HL-60 (cell line): ENCODE results near the gene CYP3A7.

Experiments used
- DNase-seq, 2 experiments: peaks; one replicate each; pipeline ENCODE4 v3.0.0-alpha.2; 2010 to 2020; ENCODE audit warnings: low read depth in 1 of 2, low spot score in 1 of 2
- H3K27ac ChIP-seq: fragments of 250-450 bp; sonication (Bioruptor Pico); replicated peaks from 2 replicates; pipeline ENCODE4 v1.5.1; 2020; ENCODE audit warnings: mild to moderate bottlenecking, moderate library complexity
- H3K27me3 ChIP-seq: fragments of 250-450 bp; sonication (Bioruptor Pico); 2 replicates; pipeline ENCODE4 v1.5.1; 2021; ENCODE audit warnings: mild to moderate bottlenecking, moderate library complexity; ENCODE audit not compliant: insufficient read depth, poor library complexity, severe bottlenecking
- H3K4me3 ChIP-seq: replicated peaks from 2 replicates; pipeline ENCODE4 v1.5.1; 2011; ENCODE audit warnings: mild to moderate bottlenecking, control low read depth, low read length; ENCODE audit not compliant: insufficient read depth
- CTCF ChIP-seq: IDR thresholded peaks from one replicate; pipeline ENCODE4 v1.5.1; 2011; ENCODE audit warnings: low read length, control low read depth, inconsistent platforms; ENCODE audit not compliant: insufficient read depth
- GABPA ChIP-seq: IDR thresholded peaks from 2 replicates; pipeline ENCODE4 v1.6.1; 2012; ENCODE audit warnings: low read depth
- POLR2AphosphoS5 ChIP-seq: IDR thresholded peaks from 2 replicates; pipeline ENCODE4 v1.6.1; 2012; ENCODE audit warnings: low read depth
- SPI1 ChIP-seq: IDR thresholded peaks from 2 replicates; pipeline ENCODE4 v1.6.1; 2012; ENCODE audit warnings: low read depth, mild to moderate bottlenecking, borderline replicate concordance
- TF ChIP-seq, protein P1 (sequence below): IDR thresholded peaks from 2 replicates; pipeline ENCODE4 v1.6.1; 2012; ENCODE audit warnings: low read depth; ENCODE audit not compliant: insufficient replicate concordance

Gene CYP3A7

GRCh38 chr7:99679032-99679399 lies 56.0 kb downstream of the CYP3A7 start:
- no peak for TF ChIP-seq POLR2AphosphoS5
- no peak for TF ChIP-seq SPI1
- no peak for DNase-seq
- Histone ChIP-seq H3K4me3 (no peak overlapping the region), H3K27ac (no peak overlapping the region), H3K27me3 (no peaks in the 10 kb centered on the region)

DNA sequence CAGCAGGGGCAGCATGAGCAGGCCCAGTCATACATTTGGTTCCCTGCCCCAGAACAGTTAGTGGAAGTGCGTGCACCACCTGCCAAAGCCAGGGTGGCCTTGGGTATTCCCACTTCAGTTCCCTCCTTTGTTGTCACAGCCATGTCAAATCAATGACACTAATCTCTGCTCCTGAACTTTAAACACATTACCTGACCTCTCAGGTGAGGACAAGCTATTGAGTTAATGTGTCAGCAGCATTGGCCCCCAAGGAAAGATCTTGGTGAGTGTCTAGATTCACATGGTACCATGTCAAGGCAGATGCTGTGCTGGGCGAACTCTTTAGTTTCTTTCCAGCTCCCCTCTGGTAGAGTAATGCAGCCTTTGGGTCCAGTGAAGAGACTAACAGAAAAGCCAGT lies 57.3 kb downstream of the CYP3A7 start:
- Histone ChIP-seq H3K27me3 (no peaks in the 10 kb centered on the region), H3K4me3 (no peak overlapping the region), H3K27ac (no peak overlapping the region)
- TF ChIP-seq, protein P1, sequence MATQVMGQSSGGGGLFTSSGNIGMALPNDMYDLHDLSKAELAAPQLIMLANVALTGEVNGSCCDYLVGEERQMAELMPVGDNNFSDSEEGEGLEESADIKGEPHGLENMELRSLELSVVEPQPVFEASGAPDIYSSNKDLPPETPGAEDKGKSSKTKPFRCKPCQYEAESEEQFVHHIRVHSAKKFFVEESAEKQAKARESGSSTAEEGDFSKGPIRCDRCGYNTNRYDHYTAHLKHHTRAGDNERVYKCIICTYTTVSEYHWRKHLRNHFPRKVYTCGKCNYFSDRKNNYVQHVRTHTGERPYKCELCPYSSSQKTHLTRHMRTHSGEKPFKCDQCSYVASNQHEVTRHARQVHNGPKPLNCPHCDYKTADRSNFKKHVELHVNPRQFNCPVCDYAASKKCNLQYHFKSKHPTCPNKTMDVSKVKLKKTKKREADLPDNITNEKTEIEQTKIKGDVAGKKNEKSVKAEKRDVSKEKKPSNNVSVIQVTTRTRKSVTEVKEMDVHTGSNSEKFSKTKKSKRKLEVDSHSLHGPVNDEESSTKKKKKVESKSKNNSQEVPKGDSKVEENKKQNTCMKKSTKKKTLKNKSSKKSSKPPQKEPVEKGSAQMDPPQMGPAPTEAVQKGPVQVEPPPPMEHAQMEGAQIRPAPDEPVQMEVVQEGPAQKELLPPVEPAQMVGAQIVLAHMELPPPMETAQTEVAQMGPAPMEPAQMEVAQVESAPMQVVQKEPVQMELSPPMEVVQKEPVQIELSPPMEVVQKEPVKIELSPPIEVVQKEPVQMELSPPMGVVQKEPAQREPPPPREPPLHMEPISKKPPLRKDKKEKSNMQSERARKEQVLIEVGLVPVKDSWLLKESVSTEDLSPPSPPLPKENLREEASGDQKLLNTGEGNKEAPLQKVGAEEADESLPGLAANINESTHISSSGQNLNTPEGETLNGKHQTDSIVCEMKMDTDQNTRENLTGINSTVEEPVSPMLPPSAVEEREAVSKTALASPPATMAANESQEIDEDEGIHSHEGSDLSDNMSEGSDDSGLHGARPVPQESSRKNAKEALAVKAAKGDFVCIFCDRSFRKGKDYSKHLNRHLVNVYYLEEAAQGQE: no peak
- TF ChIP-seq POLR2AphosphoS5: no peak
- TF ChIP-seq GABPA: no peak
- TF ChIP-seq CTCF: no peak
- no peak for TF ChIP-seq SPI1
- no peak for DNase-seq

GRCh38 chr7:99677013-99677647 lies 57.9 kb downstream of the CYP3A7 start:
- TF ChIP-seq GABPA: no peak
- H3K4me3 ChIP-seq: no peak overlapping the region
- H3K27ac ChIP-seq: no peak overlapping the region
- H3K27me3 ChIP-seq: no peaks in the 10 kb centered on the region
- DNase-seq: no peak

DNA sequence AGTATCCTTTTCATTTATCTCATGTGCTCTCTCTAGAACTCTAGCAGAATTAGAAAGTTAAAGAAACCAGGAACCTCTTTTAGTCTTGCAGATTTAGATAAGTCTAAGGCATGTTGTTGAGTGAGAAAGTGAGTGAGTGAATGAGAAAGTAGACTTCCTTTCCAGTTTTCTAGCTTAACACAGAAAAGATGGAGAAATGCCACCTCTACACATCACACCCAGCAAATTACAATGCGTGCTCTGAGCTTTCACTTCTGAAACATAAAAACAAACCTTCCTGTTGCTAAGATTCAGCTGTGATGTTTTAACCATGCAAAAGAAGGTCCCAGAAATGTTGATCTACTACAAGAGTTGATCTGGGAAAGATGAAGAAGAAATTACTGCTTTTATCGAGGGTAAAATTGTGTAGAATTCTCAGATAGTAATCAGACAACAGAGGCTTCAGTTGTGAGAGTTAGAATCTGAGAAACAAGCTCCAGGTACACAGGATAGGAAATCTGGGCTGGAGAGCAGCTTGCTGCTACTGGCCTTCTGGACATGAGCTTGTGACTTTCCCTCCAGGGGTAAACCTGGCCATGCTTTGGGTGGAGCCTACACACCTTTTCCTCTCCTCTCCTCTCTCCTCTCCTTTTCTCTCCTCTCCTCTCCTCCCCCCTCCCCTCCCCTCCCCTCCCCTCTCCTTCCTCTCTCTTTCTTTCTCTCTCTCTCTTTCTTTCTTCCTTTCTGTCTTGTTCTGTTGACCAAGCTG lies 59.8 kb downstream of the CYP3A7 start:
- Histone ChIP-seq H3K27ac (no peak overlapping the region), H3K4me3 (no peak overlapping the region), H3K27me3 (no peaks in the 10 kb centered on the region)
- DNase-seq: no peak
- TF ChIP-seq SPI1: no peak
- TF ChIP-seq, protein P1: no peak
- no peak for TF ChIP-seq POLR2AphosphoS5
- TF ChIP-seq GABPA: no peak
- TF ChIP-seq CTCF: no peak
